Large intestine (tissue), 3 donors: ENCODE measurements around the gene BRF1. TPM values are rescaled to one million over a fixed set of nuclear protein-coding genes. Genes with fewer than 3 reads are reported as not detected.
"Not testable (repeated sequence)": the region's sequence is repeated elsewhere in the genome, so short reads cannot be mapped to it uniquely, and the experiment has no call there.

ENCODE experiments used
- DNase-seq, 2 donors: peaks; one replicate each; pipeline versions ENCODE4 v3.0.0 to v3.0.0-alpha.2; 2013
- H3K27ac ChIP-seq: one replicate; pipeline ENCODE4 v1.5.1; 2013; ENCODE audit warnings: low read length
- H3K27me3 ChIP-seq: 2 replicates; pipeline ENCODE4 v1.6.1; 2013; ENCODE audit warnings: low read length; ENCODE audit not compliant: control insufficient read depth, insufficient read depth
- H3K36me3 ChIP-seq: 2 replicates; pipeline ENCODE4 v1.6.1; 2013; ENCODE audit warnings: low read length; ENCODE audit not compliant: control insufficient read depth, insufficient read depth
- H3K4me1 ChIP-seq: one replicate; pipeline ENCODE4 v1.6.1; 2013; ENCODE audit warnings: low read length; ENCODE audit not compliant: control insufficient read depth, insufficient read depth
- H3K4me3 ChIP-seq: one replicate; pipeline ENCODE4 v1.5.1; 2013; ENCODE audit warnings: low read length
- H3K9me3 ChIP-seq: one replicate; pipeline ENCODE4 v1.6.1; 2013; ENCODE audit warnings: mild to moderate bottlenecking, low read depth, low read length, moderate library complexity; ENCODE audit not compliant: control insufficient read depth
- WGBS: methylation state at CpG from one replicate; pipeline ENCODE4 v1.1.5; 2013; ENCODE audit warnings: low lambda C conversion rate; ENCODE audit not compliant: insufficient coverage; 5-methylcytosine and 5-hydroxymethylcytosine counted together
- polyA plus RNA-seq: library from polyadenylated mRNA; unstranded; fragments of 120-200 nt; gene quantifications from one replicate; pipeline ENCODE4 v1.2.1, GENCODE V29; 2013

Gene BRF1
- polyA plus RNA-seq, 1 donor: 21.6 TPM

- no peaks in the 10 kb centered on the region for H3K4me1 ChIP-seq
- no peaks in the 10 kb centered on the region for H3K27me3 ChIP-seq
- DNase-seq: no peak
- peaks cover 4% of the 10 kb centered on the region for H3K36me3 ChIP-seq
- peaks cover 4% of the 10 kb centered on the region for H3K9me3 ChIP-seq
- no peak overlapping the region for H3K27ac ChIP-seq
- no peak overlapping the region for H3K4me3 ChIP-seq
- WGBS: 90% methylated on average over 3 of the region's 20 CpGs
Measured at GRCh38 chr14:105340821-105341733, 40.3 kb upstream of the BRF1 start.

- WGBS: no CpG with 5 or more reads among the region's 18 CpGs
- peaks cover 4% of the 10 kb centered on the region for H3K36me3 ChIP-seq
- no peak overlapping the region for H3K27ac ChIP-seq
- no peaks in the 10 kb centered on the region for H3K9me3 ChIP-seq
- H3K27me3 ChIP-seq: no peaks in the 10 kb centered on the region
- no peaks in the 10 kb centered on the region for H3K4me1 ChIP-seq
- no peak for DNase-seq
- H3K4me3 ChIP-seq: no peak overlapping the region
Measured at GRCh38 chr14:105337966-105338741, 37.4 kb upstream of the BRF1 start.

DNA sequence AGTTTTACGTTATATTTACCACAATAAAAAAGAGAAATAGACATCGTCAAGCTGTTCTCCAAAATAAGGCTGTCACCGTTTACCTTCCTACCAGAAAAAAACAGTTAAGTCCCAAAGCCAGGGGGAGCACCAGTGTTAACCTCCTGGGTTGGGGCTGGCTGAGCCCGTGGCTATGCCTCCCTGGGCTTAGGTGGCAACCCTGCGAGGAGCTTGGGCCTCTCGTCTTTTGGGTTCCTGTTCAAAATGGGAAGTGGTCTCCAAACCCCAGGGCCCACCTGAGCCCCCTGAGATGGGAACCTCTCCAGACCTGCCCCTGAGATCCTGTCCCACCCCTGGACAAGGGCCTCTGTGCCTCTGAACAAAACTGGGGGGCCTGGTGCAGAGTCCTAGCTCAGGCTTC lies 36.6 kb upstream of the BRF1 start:
- Histone ChIP-seq H3K27ac (no peak overlapping the region), H3K4me1 (no peaks in the 10 kb centered on the region)
- WGBS: 67% methylated on average over 1 of the region's 6 CpGs

DNA sequence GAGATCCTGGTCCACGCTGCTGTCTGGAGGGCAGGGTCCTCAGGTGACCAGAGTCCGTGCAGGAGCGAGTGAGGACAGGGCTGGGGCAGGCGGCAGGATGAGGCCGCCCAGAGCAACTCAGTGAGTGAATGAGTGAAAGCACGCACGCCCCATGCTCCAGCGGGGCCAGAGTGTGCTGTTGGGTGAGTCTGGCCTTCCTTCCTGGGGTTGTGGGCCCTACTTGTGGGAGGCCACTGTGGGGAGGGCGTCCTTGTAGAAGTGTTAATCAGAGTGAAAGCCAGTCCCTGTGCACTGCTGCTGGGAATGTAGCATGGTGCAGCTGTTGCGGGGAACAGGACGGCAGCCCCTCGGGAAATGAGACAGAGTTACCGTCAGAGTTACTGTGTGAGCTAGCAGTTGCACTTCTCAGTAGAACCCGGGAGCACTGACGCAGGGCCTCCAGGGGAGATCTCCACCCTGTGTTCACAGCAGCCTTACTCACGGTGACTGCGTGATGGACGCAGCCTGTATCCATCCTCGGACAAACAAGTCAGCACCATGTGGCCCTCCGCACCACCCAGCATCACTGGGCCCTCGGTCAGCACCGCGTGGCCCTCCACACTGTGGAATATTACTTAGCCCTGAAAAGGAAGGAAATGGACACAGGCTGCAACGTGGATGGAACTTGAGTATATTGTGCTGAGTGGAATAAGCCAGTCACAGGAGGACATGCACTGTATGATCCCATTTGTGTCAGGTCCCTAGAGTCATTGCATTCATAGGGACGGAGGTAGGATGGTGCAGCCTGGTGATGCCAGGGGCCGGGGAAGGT lies 35.9 kb upstream of the BRF1 start:
- H3K4me1 ChIP-seq: no peaks in the 10 kb centered on the region
- no CpG with 5 or more reads among the region's 26 CpGs for WGBS

More for the DNA sequence above, 36.6 kb upstream of the BRF1 start:
- Histone ChIP-seq H3K4me3 (no peak overlapping the region), H3K27me3 (no peaks in the 10 kb centered on the region), H3K9me3 (no peaks in the 10 kb centered on the region), H3K36me3 (peaks cover 4% of the 10 kb centered on the region)
- DNase-seq: no peak

GRCh38 chr14:105335735-105336476 lies 35.1 kb upstream of the BRF1 start:
- DNase-seq: no peak
- peaks cover 4% of the 10 kb centered on the region for H3K36me3 ChIP-seq
- H3K27me3 ChIP-seq: no peaks in the 10 kb centered on the region
- no peak overlapping the region for H3K4me3 ChIP-seq
- no peaks in the 10 kb centered on the region for H3K9me3 ChIP-seq
- H3K4me1 ChIP-seq: no peaks in the 10 kb centered on the region
- H3K27ac ChIP-seq: no peak overlapping the region
- no CpG with 5 or more reads among the region's 33 CpGs for WGBS

More for the DNA sequence above, 35.9 kb upstream of the BRF1 start:
- Histone ChIP-seq H3K4me3 (no peak overlapping the region), H3K9me3 (no peaks in the 10 kb centered on the region), H3K27ac (no peak overlapping the region), H3K36me3 (peaks cover 4% of the 10 kb centered on the region), H3K27me3 (no peaks in the 10 kb centered on the region)
- no peak for DNase-seq

DNA sequence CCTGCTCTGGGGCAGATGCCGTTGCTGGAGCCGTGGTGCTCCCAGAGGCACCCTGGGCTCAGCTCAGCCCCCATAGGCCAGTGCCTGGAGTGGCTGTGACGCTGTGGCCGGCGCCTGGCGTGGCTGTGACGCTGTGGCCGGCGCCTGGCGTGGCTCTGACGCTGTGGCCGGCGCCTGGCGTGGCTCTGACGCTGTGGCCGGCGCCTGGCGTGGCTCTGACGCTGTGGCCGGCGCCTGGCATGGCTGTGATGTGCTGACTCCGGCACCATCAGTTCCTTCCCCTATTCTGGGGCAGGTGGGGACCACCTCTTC lies 34.4 kb upstream of the BRF1 start:
- H3K27ac ChIP-seq, H3K4me3 ChIP-seq, DNase-seq, H3K4me1 ChIP-seq, H3K36me3 ChIP-seq, H3K27me3 ChIP-seq, H3K9me3 ChIP-seq: not testable (repeated sequence)
- WGBS: no CpG with 5 or more reads among the region's 22 CpGs

DNA sequence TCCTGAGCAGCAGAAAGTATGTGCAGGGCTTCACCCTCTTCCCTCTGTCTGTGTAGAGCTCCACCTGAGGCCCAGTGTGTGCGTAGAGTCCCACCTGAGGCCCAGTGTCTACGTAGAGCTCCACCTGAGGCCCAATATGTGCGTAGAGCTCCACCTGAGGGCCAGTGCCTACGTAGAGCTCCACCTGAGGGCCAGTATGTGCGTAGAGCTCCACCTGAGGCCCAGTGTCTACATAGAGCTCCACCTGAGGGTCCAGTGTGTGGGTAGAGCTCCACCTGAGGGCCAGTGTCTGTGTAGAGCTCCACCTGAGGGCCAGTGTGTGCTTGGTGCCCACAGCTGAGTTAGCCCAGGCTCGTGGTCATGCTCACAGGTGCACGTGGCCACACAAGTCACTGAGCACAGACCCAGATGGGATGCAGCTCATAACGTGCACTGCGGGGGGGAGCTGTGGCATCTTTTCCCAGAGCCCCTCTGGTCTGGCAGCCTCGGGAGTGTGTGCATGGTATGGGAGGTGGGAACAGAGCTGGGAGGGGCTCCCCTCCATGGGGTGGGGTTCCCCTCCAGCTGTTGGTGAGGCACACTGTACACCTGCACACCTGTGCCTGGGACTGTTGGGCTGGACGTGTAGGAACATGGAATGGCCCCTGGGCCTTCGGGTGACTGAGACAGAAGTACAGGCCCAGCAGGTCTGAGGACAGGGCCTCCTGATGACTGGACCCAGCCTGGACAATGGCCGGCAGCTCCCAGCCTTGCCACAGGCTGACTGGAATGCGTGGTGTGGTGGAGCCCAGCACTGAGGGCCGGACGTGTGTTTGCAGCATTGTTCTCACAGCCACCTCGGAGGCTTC lies 33.8 kb upstream of the BRF1 start:
- no peak overlapping the region for H3K27ac ChIP-seq
- no peaks in the 10 kb centered on the region for H3K9me3 ChIP-seq
- H3K27me3 ChIP-seq: no peaks in the 10 kb centered on the region
- peaks cover 4% of the 10 kb centered on the region for H3K36me3 ChIP-seq
- no peaks in the 10 kb centered on the region for H3K4me1 ChIP-seq
- WGBS: no CpG with 5 or more reads among the region's 17 CpGs
- DNase-seq: no peak
- no peak overlapping the region for H3K4me3 ChIP-seq

DNA sequence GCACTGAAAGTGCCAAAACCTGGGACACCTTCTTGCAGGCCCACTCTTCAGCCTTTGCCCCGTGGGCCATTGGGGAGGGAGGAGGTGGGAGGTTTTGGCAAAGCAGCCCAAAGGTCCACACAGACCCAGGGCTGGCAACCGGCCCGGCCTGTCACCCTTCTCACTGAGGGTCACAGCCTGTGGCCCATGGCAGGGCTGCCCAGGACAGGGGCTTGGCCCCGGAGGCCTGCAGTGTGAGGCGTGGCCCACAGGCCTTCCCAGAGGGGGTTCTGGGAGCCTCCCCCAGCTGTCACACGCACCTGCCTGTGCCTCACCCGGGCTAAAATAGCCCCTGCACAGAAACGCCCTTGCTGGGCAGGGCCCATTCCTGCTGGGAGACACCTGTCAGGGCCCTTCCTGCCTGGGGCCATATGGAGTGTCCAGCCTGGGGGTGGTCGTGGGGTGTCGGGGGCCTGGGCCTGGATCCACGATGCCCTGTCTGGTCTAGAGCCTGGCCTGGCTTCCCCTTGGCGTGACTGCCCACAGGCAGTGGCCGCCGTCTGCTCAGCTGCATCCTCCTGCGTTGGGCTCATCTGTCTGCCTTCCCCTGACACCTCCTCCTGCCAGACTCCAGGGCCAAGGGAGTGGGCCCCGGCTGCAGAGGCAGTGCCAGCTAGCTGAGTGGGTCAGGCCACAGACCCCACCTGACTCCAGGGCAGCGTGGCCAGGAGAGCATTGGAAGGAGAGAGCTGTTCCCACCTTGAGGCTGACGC lies 33.0 kb upstream of the BRF1 start:
- Histone ChIP-seq H3K4me1 (no peaks in the 10 kb centered on the region), H3K9me3 (no peaks in the 10 kb centered on the region), H3K4me3 (no peak overlapping the region), H3K27ac (no peak overlapping the region), H3K36me3 (peaks cover 4% of the 10 kb centered on the region), H3K27me3 (no peaks in the 10 kb centered on the region)
- DNase-seq: no peak
- WGBS: no CpG with 5 or more reads among the region's 18 CpGs

DNA sequence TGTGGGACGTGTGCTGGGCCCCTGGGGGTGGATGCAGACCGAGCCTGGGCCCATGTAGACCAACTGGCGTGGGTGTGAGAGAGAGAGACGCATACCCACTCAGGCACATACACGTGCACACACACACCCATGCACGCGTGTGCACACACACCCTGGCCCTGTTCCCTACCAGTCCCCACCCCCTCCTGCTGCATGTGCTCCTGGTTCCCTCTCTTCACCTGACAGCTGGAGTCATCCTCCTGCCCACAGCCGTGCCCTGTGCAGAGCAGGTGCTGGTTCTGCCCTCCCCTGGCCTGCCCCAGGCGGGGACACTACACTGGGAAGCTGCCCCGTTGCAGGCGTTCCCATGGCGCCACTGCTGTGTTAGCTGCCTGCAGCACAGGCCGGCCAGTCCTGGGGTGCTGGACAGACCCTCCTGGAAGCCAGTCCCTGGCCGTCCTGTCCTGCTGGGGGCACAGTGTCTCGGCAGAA lies 32.3 kb upstream of the BRF1 start:
- Histone ChIP-seq H3K9me3 (no peaks in the 10 kb centered on the region), H3K27me3 (no peaks in the 10 kb centered on the region), H3K36me3 (peaks cover 4% of the 10 kb centered on the region), H3K27ac (no peak overlapping the region), H3K4me1 (no peaks in the 10 kb centered on the region), H3K4me3 (no peak overlapping the region)
- DNase-seq: no peak
- no CpG with 5 or more reads among the region's 15 CpGs for WGBS
